NCI-H446 (cell line): ENCODE measurements around the gene FAXDC2.

Source experiments
- DNase-seq, 2 experiments: peaks; one replicate each; lab custom pipeline; 2025; lab: John Stamatoyannopoulos, UW

Gene FAXDC2, protein sequence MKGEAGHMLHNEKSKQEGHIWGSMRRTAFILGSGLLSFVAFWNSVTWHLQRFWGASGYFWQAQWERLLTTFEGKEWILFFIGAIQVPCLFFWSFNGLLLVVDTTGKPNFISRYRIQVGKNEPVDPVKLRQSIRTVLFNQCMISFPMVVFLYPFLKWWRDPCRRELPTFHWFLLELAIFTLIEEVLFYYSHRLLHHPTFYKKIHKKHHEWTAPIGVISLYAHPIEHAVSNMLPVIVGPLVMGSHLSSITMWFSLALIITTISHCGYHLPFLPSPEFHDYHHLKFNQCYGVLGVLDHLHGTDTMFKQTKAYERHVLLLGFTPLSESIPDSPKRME

DNA sequence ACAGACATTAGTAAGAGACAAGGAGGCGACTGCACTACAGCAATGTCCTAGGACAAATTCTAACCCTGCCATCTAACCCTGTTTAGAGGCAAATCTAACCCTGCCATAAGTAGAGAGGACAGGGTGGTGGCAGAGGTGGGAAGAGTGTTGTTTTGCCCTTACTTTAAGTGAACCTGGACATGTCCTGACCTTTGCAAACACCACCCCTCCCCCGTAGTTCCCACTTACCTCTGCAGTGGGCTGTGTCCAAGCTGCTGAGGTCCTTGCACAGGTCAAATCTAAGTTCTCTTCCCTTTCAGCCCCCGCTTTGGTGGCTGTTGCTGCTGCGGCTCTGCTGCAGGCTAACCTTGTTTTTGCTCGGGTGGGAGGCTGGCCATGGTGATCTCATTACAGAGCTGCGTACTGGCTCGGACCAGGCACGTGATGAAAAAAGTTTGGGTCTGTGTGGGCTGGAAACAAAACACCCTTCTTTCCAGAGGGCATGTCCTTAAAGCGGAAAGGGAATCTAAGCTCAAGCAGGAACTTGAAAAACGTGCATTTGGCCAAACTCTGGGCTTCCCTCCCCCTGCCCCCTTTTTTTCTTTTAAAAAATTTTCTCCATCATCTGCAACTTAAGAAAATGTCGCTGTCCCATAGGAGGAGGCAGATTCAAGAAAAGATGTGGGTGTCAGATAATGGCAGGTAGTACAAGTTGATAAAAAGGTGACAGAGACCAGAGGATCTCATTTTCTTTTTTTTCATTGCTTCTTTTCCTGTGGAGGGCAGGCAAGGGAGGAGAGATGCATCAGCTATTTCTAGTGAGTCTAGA, at the start of gene FAXDC2:
Gene FAXDC2 (minus strand): TSS at position 349 of the 808 bp plus-strand sequence. CDS start 12,425 bp downstream, outside the sequence.
- DNase-seq = no peak

DNA sequence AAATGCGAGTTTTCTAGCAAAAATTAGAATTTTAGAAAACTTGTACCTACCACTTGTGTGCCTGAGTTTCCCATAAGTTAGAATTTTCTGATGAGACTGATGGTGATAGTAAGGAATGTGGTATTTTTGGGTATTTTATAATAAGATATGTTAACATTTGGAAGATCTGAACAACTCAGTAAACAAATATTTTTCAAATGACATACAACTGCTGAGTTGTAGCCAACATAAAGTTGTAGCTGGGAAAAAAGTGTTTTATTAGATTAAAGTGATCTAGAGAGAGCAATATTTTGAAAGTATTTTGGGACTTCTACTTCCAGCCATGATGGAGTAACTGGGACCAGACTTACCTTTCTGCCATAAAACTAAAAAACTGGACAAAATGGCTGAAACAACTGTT, 49.7 kb upstream of the FAXDC2 start:
- DNase-seq = no peak

DNA sequence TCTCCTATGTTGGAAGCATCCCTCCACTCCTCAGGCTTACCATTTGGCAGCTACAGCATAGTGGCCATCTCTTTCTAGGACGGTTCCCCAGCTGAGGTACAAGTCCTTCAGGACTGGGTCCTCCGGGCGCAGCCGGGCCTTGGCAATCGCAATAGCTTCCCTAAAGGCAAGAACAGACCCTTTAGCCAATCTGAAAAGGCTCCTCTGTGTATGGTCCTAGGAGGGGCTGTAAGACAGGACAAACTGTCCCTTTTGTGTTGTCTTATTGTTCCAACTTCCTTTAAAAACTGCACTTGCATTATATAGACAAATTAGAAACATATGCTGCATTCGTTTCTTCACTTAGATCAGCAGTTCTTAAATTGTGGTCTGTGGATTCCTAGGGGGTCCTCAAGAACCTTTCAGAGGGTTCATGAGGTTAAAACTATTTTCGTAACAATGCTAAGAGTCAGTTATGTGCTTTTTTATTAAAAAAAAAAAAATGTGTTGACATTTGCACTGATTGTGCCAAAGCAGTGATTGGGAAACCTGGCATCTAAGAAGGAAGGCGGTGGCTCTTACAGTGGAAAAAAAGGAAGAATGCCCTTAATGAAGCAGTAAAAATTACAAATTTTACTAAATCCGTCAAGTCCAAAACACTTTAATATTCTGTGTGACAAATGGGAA, 48.9 kb upstream of the FAXDC2 start:
- DNase-seq = no peak

DNA sequence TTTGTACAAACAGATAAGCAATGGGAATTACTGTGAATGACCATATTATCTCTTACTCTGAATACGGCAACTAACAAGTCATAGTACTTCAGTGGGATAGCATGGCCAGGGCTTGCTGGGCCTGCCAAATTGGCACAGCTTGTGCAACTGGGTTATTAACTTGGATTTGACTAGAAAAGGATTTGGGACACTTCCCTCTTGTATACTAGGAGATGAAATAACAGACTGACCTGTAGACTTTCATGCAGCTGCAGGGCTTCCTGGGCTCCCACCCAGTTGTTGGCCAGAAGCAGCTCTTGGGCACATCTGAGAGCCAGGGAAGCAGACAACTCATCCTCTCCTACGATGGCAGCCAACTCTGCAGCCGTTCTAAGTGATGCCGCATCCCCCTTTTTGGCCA, 47.8 kb upstream of the FAXDC2 start:
- no peak for DNase-seq

DNA sequence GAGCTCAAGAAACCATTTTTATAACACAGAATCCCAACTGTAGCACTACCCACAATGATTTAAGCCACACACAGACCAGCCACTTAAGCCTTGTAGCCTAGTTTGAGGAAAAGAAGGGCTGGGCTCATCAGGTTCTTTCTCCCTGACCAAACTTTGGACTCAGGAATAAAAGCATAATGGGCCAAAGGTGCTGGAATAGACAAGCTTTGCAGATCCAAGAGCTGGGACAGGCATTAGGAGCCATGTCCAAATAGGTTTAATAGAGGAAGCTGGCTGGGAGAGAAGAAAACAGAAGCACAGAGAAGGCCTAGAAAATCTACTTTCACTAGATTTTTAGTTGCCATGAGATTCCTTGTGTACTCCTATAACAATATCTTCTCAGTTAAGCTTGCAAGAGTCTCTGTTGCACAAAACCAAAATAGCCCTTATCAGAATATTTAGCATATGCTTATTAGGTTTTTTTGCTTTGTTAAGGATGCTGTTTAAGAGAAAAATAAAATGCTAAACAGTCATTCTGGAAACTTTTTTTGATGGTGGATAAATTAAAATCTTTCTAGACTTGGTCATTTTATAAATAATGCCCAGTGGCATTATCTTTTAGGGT, 46.3 kb upstream of the FAXDC2 start:
- no peak for DNase-seq

DNA sequence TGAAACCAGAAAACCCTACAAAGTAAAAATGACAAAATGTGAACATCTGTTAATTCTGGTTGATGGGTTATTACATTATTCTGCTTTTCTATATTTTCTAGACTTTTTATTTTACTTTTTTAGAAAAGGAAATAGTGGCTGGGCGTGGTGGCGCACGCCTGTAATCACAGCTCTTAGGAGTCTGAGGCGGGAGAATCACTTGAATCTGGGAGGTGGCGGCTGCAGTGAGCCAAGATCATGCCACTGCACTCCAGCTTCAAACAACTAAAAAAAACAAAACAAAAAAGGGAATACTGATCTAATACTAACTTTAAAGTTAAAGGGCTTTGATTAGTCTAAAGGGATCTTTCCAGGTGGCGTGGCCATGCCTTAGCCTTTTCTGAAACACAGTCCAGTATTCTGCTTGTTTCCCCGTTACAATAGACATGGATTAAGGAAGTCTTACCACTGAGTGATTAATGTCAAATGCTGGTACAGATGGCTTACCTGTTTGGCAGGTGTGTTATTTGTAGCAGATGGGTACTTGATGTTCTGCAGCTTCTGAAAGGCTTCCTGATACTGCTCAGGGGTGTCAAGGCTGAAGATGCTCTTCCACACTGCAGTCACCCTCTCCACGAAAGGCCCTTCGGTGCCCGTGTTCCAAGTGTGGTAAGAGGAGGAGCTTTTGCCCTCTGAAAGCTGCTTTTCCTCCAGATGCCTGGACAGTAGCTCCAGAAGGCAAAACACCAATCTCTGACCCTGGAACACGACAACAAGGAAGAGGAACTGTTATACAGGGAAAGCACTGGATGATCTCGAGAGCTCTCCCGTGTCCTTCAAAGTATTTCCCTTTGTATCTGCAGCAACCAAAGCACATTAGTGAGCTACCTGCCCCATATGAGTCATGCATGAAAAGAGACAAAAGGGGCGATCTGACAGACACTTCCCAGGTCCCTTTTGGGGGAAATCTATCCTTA, 45.5 kb upstream of the FAXDC2 start:
- no peak for DNase-seq

DNA sequence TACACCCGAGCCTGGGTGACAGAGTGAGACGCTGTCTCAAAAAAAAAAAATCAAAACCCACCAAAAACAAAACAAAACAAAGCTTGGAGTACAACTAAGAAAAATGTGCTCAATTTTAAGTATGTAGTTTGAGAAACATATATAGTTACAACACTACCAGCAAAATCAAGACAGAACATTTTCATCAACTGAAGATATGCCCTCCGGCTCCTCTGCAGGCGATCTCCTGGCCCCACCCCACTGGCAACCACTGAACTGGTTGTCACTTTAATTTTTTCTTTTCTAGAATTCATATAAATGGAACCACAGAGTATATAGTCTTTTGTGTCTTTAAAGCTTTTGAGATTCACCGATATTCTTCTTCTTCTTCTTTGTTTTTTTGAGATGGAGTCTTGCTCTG, 43.0 kb upstream of the FAXDC2 start:
- no peak for DNase-seq

DNA sequence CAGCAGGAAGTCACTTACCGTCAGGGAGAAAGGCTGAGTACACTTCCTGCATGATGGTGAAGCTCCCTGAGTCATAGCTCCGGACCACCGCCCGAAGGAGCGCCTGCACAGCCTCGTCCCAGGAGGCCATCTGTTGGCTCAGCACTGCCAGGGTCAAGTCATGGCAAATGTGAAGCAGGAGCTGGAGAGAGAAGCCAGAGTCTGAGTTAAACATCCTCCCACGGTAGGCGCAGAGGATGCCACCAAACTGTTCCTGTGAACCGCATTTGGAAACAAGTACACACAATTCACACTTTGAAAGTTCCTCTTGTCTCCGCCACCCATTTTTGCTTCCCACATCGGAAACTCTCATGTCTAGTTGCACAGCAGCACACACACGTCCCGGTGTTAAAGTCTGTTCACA, 42.0 kb upstream of the FAXDC2 start:
- no peak for DNase-seq

DNA sequence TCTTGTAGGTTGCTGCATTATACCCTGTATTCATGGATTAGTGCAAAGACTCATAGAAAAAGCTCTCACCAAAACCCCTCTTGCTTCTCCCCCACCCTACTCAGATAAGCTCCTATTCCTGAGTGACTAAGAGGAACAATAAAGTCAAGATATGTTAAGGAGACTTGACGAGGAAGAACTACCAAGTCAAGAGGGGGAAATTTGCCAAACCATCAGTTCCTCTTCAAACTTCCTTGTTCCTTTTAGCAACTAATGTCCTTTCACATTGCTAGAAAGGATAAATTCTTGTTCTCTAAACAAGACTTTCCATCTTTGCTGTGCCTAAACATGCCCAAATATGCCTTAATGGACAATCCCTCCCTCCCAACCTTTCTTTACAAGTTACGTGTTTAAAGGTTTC, 35.0 kb upstream of the FAXDC2 start:
- no peak for DNase-seq

DNA sequence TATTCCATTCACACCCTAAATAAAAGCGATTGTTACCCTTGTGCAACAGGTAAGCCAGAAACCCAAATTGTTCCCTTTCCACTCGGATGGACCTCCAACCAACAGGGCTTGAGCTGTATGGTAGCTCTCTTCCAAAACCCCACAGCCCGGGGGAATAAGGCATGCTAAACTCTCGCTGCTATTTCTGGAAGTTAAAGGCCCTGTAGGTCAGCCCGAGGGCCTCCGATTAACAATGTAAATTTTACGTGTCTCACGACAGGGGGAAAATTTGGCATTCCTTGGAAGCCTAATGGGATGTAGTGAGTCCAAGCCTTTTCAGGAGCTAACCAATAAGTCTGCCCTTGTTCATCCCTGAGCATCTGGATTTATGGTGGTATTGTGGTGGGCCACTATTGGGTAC, 34.0 kb upstream of the FAXDC2 start:
- no peak for DNase-seq

DNA sequence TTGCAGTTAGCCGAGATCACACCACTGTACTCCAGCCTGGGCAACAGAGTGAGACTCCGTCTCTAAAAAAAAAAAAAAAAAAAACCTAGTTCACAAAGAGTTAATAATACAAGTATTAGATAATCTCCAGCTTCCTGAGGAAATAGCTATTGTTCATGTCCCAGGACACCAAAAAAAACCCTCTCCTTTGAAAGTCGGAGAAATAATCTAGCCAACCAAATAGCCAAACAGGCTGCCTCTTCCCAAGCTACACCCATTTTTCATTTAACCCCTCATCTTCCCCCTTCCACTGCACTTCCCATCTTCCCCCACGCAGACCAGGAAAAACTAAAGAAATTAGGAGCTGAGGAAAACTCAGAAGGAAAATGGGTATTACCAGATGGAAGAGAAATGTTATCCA, 31.6 kb upstream of the FAXDC2 start:
- DNase-seq = no peak

DNA sequence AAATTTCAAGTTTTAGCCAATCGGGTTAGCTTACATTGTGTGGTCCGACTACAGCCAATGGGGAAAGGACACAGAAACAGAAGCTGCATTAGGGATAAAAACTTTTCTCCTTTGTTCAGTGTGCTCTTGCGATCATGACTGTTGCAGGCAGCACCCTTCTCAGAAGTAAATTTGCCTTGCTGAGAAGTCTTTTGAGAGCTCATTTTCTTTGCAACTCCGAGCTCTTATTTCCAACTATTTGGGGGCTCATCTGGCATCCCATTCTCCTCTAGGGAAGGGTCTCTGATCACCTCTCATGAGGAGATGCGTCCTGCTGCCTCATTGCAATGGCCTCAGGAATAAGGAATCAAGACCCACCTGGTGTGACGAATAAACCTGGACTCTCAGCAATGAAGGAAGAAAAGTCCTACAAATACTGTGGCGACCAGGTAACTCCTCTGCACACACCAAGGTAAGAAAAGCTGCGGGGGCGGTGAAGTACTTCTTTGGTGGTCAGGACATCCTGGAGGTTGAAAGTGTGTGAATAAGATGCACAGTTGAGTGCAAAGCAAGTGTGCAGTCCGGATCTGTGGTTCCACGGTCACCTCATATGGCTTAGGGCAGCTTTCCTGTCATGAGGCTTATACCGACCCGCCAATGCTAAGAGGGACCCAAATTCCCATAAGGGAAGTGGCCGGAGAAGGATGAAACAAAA, 28.4 kb upstream of the FAXDC2 start:
- DNase-seq = no peak

DNA sequence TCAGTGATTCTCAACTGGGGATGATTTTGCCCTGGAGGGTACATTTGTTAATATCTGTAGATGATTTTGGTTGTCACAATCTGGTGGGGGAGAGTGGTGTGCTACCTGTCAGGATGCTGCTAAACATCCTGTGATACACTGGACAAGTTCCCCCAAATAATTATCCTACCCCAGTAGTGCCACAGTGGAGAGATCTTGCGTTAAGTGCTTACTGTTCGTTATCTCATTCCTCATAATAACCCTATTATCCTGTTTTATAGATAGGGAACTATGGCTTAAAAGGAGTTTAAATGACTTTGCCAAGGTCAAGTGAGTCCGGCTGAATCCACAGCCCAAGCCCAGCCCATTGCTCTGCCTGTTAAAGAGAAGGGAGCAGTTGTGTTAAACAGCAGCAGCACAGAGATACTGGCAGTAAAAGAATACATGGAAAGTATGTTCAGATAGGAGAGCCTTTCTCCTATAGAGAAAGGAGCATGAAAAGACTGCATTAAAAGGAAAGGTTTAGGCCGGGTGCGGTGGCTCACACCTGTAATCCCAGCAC, 23.5 kb upstream of the FAXDC2 start:
- no peak for DNase-seq

DNA sequence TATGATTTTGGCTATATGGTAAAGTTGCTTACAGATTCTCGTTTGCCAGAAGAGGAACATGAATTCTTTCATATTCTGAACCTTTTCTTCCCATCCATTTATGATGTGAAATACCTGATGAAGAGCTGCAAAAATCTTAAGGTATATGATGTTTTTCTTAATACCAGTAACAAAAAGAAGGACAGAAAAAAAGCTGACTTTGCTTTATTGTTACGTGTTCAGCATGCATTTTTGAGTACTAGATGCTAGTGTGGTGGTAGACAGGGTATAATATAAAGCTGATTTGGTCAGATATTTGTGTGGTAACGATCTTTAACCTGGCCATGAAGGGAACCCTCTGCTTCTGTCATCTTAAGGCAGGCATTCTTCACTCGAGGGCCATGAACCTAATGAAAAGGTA, 21.3 kb upstream of the FAXDC2 start:
- no peak for DNase-seq

DNA sequence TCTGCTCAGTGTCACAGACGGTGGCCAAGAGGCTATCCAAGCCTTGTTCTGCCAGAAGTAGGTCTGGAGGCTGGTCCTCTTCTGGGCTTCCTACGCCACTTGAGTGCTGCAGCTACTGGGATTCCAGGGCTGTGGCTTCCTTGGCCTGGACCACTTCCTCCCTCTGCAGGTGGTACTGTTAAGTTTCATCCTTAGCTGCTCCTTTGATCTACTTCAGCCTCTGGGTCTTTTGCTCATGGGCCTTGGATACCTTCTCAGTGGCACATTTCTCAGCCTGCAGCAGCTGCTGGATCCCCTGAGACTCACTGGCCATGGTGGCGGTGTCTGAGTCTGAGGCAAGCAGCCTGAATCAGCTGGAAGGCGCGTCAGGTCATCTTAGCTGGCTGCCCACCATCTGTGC, 18.3 kb upstream of the FAXDC2 start:
- no peak for DNase-seq

DNA sequence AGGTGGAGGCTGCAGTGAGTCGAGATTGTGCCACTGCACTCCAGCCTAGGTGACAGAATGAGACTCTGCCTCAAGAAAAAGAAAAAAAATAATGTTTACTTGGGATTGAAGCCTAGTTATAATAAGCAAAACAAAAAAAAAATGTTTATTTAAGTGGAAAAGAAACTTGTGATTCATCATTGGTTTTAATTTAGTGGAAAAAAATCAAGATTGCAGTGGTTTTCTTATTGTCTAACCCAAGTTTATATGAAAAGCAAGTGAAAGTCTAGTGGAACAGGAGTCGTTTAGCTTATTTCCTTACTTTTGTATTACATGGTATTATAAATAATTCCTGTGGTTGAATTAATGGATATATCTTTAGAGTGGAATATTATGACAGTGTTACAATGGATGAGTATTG, 16.4 kb upstream of the FAXDC2 start:
- no peak for DNase-seq

DNA sequence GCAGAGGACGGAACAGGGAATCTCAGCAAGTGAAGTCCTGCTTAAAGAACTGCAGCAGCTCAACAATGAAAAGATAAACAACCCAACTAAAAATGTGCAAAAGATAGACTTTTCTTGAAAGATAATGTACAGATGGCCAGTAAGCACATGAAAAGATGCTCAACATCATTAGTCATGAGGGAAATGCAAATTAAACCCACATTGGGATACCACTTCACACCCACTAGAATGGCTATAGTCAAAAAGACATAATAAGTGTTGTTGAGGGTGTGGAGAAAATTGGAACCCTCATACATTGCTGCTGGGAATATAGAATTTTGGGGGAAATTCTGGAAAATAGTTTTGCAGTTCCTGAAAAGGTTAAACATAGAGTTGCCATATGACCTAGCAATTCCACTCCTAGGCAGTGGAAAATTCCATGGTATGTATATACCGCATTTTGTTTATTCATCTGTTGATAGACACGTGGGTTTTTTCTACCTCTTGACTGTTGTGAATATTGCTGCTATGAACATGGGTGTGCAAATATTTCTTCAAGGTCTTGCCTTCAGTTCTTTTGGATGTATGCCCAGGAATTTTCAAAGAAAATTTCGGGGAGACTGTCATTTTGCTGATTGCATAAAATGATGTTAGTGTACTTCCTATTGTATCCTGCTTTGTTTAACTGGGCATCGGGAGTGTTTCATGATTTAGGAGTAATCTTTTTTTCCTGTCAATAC, 15.2 kb upstream of the FAXDC2 start:
- DNase-seq = no peak

DNA sequence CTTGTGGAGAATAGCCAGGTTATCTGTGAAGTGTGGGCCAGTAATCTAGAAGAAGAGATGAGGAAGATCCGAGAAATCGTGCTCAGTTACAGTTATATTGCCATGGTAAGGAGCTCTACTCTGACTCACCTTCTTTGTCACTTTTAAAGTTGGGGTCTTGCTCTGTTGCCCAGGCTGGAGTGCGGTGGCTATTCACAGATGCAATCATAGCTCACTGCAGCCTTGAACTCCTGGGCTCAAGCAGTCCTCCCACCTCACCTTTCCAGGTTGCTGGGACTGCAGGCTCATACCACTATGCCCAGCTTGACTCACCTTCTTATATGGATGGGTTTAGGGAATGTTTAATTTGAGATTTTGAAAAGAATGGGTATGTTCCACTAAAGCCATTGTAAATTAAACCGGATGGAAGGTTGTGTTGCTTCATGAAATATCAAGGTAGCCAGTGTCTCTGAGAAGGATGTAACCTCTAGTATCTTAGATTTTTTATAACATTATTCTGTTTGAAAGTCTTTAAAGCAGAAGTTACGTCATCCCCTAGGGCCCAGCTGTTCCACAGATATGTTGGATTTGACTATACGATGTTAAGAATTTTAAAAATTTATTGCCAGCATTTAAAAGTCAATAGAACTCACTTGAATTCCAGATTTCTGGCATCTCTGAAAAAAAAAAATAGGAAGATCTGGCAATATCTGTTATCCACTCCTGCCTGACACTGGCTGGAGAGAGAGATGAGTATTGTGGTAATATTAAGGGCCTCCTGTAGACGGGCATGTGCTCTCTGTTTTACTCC, 13.1 kb upstream of the FAXDC2 start:
- DNase-seq = no peak

DNA sequence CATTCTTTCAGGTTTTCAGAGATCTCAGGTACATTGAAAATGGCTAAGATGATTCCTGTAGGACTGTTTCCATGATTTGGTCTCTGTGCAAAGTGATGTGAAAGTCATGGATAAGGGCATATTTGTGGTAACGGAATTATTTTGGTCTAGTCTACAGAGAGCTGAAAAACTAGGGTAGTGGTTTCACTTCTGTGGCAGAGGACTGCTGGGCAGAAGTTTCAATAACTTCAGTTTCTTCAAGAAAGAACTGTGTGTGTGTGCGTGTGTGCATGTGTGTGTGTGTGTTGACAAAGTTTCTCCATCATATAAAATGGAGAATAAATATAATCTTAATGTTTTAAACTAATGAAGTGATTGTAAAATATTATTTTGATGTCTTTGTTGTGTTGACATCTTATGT, 12.4 kb upstream of the FAXDC2 start:
- no peak for DNase-seq
